CD4-positive, alpha-beta T cell treated with Interleukin-10 for 1 hour (primary cell): ENCODE results near the gene WDR44.
A peak's percentile ranks its signal among the peaks of the same experiment; 100 is the strongest.
"Not testable (repeated sequence)": the region's sequence is repeated elsewhere in the genome, so short reads cannot be mapped to it uniquely, and the experiment has no call there.

Source experiments
- DNase-seq: peaks from one replicate; pipeline ENCODE4 v3.0.0-alpha.2; 2020

WDR44 gene, protein sequence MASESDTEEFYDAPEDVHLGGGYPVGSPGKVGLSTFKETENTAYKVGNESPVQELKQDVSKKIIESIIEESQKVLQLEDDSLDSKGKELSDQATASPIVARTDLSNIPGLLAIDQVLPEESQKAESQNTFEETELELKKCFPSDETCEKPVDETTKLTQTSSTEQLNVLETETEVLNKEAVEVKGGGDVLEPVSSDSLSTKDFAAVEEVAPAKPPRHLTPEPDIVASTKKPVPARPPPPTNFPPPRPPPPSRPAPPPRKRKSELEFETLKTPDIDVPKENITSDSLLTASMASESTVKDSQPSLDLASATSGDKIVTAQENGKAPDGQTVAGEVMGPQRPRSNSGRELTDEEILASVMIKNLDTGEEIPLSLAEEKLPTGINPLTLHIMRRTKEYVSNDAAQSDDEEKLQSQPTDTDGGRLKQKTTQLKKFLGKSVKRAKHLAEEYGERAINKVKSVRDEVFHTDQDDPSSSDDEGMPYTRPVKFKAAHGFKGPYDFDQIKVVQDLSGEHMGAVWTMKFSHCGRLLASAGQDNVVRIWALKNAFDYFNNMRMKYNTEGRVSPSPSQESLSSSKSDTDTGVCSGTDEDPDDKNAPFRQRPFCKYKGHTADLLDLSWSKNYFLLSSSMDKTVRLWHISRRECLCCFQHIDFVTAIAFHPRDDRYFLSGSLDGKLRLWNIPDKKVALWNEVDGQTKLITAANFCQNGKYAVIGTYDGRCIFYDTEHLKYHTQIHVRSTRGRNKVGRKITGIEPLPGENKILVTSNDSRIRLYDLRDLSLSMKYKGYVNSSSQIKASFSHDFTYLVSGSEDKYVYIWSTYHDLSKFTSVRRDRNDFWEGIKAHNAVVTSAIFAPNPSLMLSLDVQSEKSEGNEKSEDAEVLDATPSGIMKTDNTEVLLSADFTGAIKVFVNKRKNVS

DNA sequence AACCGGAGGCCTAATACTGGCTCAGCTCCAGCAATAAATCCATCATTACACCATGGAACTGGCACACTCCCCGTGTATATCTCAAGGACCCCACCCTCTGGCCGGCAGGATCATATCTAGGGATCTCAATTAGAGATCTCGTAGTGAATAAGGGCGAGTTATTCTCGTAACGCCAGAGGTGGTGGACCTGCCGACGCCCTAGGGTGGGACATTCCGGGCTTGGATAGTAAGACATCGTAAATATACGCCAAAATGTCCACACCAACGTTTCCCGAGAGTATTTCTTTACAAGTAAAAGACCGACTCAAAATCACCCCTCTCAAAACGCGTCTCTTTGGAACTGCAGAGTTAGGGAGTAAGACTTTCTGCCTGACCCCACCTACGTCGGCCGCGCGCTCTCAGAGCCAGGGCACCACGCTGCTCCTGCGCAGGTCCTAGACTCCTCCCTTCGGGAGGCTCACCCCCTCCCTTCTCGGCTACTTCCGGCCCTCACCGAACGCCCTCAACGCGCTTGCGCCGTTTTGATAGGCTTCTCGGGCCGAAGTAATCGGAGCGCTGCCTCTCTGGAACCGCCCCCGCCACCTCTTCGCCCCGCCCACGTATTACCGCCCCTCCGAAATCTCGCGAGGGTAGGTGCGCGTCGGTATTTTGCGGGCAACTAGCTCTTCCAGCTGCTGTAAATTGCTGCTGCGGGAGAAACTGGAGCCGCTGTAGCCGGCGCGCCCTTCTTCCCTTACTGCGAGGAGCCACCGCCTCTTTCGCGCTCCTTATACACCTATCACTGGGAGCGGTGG lies at the start of gene WDR44:
TSS of gene WDR44 (plus strand) at position 643 of the 794 bp plus-strand sequence. CDS start 398 bp downstream, outside the sequence.
- peak; percentile 95 for DNase-seq

DNA sequence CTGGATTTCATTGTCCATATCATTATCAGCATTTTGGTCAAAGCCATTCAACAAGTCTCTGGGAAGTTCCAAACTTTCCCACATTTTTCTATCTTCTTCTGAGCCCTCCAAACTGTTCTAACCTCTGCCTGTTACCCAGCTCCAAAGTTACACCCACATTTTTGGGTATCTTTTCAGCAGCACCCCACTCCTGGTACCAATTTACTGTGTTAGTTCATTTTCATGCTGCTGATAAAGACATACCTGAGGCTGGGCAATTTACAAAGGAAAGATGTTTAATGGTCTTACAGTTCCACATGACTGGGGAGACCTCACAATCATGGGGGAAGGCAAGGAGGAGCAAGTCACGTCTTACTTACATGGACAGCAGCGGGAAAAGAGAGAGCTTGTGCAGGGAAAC lies 40.1 kb upstream of the WDR44 start:
- not testable (repeated sequence) for DNase-seq

DNA sequence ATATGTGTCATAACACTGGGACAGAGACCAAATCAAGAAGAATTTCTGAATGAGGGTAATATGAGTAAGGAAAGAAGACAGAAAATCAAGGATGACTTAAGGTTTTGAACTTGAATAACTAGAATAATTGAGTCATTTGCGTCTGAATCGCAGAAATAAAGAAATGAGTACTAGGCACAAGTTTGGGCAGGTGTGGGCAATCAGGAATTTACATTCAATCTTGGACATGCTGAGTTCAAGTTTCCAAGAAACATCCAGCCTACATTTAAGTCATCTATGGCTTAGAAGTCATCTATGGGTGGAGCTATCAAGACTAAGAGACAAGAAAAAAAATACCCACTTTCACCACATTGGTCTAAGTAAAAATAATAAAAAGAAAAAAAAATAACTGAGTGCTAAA lies 30.4 kb upstream of the WDR44 start:
- no peak for DNase-seq

DNA sequence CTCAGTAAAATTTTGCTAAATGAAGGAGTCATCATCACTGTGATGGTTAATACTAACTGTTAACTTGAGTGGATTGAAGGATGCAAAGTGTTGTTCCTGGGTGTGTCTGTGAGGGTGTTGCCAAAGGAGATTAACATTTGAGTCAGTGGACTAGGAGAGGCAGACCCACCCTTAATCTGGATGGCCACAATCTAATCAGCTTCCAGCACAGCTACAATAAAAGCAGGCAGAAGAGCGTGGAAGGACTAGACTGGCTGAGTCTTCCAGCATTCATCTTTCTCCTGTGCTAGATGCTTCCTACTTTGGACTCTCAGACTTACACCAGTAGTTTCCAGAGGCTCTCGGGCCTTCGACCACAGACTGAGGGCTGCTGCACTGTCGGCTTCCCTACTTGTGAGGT lies 21.3 kb upstream of the WDR44 start:
- no peak for DNase-seq

DNA sequence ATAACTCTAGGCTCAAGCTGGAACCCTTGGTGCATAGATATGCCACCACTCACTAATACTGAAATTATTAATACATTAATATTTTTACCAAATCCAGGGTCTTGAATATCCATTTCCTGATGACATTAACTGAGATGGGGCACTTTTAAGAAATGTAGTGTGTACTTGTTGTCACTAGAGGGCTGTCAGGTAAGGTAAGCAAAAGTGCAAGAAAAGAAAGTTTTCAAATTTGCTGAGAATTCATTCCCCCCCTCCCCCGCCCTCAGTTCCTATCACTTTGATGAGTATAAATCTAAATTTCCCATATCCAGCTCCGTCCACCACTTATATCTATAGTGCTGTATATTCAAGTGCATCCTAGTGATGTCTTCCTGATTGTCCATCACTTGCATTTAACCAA lies 20.5 kb upstream of the WDR44 start:
- DNase-seq = no peak

DNA sequence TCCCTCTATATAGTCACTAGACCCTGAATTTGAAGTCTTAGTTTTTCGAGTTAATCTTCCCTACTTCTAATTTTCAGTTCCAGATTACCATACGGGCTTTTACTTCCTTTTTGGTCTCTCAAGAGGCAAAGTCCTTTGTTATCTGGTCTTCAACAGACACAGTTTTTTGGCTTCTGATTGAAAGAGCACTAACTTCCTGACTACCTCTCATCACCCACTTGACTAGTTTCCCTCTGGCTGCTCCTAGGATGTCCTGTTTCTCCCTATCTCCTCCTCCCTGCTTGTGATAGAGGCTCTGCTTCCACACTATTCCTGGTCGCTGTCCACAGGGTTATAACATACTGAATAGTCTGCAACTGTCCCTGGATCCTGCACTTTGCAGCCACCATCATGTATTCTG lies 16.7 kb upstream of the WDR44 start:
- no peak for DNase-seq

DNA sequence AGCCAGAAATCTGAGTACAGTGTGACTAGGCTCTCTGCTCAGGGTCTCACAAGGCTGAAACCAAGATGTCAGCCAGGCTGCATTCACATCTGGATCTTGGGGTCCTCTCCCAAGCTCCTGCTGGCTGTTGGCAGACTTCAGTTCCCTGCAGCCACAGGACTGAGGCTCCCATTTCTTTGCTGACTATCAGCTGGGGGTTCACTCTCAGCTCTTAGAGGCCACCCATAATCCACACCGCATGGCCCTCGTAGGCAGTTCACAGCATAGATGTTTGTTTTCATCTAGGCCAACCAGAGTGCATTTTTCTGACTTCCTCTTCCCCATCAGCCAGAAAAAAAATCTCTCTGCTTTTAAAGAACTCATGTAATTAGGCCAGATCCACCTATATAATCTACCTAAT lies 8.2 kb upstream of the WDR44 start:
- no peak for DNase-seq

DNA sequence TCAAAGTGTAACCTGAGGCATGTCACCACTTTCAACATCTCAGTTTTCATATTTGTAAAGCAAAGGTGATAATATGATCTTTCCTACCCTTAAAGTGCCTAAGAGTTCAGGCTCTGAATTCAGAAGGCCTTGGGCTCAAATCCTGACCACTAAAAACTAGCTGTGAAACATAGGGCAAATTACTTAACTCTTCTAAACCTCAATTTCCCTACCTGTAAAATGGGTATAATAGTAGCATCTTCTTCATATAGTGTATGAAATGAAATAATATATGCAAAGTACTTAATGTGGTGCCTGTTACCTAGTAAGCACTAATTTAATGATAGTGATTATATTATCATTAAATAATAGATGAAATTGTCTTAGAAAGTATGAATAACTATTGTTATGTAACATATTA lies 7.0 kb upstream of the WDR44 start:
- DNase-seq = no peak

DNA sequence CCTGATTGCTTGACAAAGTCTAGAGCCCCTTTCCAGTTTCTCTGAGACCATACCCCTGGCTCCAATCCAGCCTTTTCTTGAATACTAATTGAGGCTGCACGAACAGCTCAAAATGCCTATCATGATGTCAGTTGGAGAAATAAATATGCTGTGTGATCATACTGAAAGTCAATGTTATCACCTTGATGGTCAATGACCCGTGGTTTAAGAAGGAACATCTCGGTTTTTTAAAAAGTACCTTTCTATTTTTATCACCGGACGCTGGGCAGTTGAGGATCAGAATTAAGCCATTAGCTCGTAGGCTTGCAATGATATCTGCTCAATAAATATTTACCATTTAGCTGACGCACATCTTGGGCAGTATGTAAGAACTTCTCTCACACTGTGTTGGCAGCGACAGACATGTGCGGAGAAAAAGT lies 852 bp upstream of the WDR44 start:
- DNase-seq = no peak

DNA sequence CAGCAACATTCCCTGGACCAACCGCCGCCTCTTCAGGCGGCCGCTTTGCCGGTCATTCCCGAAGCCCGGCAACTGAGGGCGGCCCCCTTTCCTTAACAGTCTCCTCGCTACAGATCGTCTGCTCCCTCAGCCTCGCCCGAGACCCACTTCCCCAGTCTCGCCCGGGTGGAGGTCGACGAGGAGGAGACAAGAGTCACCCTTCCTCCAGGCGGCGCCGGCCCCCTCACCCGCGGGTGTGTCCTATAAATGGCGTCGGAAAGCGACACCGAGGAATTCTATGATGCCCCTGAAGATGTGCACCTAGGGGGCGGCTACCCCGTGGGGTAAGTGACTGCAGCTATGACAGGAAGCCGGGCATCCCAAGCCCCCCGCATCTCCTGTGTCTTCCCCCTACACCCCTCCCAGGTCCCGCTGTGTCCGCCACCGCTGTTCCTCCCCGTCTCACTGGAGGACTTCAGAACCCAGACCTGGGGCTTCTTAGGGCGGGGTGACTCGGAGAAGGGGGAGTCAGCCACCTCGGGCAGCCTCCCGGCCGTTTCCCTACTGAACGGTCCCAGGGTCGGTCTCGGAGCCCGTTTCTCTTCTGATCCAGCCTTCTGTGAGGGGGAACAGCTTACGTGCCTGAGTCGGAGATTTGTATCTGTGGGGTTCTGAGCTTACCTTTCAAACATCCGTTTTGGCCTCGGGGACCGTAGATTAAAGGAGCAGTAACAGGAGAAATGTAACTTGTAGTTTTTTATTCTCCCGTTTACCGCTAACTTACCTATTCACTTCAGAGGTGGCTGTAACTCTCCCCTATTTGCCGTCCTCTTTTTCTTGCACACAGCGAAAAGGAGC lies 570 bp downstream of the WDR44 start:
- DNase-seq = peak; percentile 52

DNA sequence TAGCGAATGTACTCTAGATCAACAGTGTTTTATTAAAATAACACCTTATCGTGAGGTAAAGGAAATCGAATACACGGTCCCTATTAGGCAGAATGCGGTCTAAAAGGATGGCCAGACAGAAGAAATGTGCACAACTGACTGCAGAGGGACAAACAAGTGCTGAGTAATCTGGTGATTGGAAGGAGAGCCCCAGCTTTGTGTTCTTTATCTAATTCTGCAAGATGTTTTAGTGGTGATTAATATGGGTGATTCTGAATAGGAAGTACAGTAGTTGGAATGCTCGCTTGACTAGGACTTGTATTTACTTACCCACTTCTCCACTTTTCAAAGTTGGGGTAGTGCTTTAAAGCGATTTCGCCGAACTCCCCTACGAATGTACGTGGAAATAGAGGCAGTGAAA lies 1.2 kb downstream of the WDR44 start:
- DNase-seq = peak; percentile 21

DNA sequence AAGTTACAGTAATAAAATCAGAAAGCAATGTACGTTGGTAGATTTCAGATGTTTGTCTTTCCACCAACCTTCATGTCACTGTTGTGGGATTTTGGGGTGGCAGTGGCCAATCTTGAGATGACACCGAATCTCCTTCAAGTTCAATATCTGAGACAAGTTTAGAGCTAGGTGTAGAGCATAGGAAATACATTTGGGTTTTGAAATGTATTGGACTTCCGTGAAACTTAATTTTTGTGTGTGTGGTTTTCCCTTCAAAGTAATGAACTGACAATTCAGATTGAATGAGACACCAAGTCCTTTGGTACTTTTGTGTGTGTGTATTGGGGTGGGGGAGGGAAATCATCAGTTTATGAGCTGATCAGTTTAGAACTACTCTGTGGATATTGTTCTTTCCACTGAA lies 1.8 kb downstream of the WDR44 start:
- no peak for DNase-seq

DNA sequence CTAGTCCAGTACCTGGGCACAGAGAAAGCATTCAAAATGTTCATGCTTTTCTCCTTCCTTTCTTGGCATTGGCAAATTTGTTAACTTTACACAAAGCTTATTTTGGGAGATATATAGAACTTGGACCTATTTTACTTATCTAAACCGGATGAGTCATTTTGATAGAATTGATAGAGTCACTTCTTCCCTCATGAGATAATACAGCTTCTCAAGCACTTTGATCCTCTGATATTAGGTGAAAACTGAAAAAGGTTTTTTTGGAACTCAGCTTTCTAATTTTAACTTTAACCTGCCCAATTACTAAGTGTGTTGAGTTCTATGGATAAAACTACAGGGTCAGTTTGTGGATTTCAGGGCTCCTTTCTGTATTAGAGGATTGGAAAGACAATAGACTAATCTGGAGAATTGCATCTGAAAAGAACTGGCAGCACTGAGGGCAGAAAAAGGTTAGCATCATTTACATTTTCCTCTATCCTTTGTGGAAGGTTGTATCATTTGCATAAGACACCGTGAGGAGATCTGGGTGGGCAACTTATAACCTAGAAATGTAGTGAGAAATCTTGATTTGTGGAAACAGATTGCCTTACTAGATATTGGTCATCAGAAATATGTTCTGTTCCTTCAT lies 2.4 kb downstream of the WDR44 start:
- DNase-seq = no peak

DNA sequence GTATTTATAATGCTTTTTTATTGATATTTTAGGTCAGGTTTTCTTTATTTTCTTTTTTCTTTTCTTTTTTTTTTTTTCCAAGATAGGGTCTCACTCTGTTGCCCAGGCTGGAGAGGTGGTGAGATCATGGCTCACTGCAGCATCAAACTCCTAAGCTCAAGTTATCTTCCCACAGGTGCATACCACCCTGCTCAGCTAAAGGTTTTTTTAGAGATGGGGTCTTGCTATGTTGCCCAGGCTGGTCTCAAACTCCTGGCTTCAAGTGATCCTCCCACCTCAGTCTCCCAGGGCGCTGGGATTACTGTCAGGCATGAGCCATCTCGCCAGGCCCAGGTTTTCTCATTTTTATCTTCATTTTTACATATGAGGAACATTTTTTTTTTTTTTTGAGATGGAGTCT lies 3.3 kb downstream of the WDR44 start:
- no peak for DNase-seq

DNA sequence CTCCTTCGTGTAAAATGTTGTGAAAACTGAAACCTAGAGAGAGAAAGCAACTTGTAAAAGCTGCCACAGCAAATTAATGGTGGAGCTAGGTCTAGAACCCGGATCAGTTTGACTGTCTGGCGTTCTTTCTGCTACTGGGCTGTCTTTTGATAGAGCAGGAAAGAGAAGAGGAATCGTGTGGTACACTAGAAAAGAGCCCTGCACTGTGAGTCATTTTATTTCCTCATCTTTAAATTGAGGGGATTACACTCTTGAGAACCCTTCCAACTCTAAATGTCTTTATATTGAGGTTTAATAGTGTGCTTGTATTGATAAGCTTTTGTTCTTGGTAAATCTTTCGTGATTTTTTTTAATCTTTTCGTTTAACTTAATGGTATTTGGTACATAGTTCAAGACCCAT lies 4.3 kb downstream of the WDR44 start:
- DNase-seq = no peak

DNA sequence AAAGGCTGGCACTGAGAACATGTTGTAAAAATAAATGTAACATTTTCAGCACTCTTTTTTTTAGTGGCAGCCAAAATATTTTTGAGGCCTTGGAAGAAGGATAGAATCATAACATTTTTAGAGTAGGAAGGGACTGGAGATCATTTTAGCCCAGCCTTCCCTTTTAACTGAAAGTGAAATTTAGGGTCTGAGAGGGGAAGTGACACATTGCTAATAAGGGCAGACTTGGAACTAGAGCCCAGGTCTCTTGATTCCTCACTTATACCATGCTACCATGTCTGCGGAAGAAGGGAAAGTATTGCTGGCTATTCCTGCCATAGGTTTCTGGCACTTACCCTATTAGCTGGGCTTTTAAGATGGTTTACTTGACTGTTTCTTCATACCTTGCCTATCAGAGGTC lies 4.8 kb downstream of the WDR44 start:
- DNase-seq = no peak

DNA sequence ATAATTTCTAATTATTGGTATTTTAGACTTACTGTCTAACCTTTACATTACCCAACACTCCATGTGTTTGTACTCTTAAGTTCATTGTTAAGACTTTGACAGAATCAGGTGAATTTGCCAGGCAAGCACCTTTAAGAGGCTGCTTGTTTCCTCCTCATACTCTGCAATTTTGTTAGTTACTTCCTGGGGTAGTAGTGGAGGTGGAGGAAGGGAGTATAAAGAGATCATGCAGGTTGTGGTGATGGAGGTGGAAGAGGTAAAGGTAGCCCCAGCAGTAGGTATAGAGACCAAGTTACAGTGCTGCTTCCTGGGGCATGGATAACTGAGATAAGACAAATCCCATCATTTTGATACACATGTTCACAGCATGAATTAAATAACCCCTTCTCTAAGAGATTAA lies 6.7 kb downstream of the WDR44 start:
- no peak for DNase-seq

DNA sequence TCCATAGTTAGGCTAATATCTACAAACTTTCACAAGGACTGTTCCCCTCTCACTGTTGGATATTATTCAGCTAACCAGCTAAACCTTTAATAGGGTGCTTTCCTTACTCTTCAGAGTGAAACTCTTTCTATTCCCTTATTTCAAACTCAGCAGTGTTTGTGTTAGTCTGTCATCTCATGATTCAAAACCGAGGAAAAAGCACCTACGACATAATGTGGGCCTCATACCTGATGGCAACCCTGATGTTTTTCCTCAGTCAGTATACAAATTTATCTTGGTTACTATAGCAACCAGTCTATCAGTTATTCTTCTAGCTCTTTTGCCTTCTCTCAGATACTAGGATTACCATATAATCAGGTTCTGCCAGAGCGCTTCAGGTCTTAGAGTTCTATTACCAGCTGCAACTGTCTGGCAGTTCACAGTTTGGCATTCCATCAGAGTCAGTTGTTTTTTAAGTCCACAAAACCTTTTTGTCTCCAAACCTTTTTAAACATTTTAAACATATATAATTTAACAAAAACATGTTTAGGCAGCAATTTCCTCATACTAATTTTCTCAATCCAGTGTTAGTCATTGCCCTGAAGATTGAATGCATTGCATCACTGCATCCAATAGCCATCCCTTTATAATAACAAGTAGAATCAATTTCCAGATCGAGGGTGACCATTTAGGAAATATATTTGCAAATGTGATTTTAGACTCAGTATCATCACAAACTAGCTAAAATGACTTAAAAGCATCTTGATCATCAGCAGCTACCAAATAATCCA lies 7.4 kb downstream of the WDR44 start:
- DNase-seq = peak; percentile 46

DNA sequence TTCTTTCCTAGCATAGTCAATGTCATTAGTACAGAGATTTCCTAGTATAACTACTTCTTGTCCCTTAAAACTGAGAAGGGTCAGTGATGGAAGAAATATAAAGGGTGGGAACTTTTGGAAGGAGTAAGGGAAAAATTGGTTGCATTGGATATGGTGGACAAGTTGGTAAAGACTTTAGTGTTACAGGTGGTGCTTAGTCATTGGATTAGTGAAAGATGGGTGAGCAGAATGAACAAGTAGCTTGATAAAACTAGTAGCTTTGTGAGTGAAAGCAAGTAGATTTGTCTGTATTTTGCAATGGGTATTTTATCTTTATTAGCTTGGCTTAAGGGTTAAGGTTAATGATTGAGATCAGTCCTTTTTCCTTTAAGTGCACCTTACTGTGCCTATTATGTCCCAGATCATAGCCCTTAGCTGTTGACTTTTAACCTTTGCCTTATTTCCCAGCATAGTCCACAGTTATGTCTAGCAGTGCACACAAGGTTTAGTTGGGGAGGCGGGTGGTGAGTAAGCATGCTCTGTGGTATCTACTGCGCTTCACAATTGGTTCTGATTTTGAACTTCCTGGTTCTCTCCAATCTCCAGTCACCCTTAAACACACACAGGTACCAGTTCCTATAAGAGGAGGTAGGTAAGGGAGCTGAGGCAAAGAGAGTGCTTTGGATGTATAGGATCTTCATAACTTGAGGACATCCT lies 9.5 kb downstream of the WDR44 start:
- no peak for DNase-seq

DNA sequence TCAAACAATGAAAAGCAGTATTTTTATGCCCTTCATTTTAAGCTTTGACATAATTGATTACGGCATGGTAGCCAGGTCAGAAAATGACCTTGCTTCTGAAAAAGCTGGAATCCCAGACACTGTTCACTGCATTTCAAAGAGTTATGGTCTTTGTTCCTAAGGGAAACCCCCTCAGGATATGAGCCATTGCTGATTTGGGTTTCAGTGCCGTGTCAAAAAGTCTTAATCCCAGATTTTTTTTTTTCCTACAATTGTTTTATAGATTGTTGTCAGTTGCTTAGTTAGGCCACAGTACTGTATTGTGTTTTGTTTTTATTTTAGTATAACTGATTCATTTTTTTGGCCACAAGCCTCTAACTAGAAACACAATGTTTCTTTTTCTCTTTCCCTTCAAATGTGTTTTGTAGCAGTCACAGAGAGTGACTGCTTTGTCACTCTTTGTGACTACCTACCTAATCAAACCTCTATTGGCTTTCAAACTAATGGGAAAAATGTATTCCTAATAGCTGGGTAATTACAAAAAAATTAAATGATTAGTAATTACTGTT lies 10.3 kb downstream of the WDR44 start:
- DNase-seq = no peak
